DMS53 treated with DMSO at 0.1 percent for 48 hours (cell line): ENCODE measurements around the gene CTSW.

ENCODE experiments used
- DNase-seq: peaks from one replicate; lab custom pipeline; 2025; ENCODE audit not compliant: unreplicated experiment; lab: John Stamatoyannopoulos, UW

Gene CTSW

DNA sequence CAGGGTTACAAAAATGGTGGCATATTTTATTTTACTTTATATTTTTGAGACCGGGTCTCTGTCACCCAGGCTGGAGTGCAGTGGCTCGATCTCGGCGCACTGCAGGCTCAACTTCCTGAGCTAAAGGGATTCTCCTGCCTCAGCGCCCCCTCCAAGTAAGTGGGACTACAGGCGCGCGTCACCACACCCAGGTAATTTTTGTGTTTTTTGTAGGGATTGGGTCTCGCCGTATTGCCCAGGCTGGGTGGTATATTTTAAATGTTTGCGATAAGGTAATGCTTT, 21.2 kb downstream of the CTSW start:
- no peak for DNase-seq

- DNase-seq: no peak
Observed at GRCh38 chr11:65903068-65903481, 23.4 kb downstream of the CTSW start.

DNA sequence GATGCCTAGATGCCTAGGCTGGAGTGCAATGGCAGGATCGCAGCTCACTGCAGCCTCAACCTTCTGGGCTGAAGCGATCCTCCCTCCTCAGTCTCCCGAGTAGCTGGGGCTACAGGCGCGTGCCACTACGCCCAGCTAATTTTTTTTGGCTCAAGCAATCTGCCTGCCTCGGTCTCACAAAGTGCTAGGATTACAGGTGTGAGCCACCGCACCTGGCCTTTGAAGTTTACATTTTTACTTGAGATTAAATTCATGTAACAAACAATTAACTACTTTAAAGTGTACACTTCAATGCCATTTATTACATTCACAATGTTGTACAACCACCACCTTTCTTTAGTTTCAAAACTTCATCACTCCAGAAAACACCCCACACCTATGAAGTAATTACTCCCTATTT, 24.1 kb downstream of the CTSW start:
- DNase-seq: no peak

DNA sequence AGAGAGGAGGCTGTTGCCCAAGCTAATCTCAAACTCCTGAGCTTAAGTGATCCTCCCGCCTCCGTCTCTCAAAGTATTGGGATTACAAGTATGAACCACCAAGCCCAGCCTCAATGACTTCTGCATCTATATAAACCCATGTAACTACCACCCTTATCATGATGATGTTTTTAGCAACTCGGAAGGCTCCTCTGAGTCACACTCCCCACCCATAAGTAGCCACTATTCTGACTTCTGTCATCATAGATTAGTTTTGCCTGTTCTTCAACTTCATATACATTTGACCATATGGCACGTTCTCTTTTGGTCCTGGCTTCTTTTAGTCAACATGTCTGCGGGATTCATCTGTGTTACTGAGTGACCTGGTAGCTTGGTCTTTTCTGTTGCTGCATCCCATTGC, 27.0 kb downstream of the CTSW start:
- no peak for DNase-seq

DNA sequence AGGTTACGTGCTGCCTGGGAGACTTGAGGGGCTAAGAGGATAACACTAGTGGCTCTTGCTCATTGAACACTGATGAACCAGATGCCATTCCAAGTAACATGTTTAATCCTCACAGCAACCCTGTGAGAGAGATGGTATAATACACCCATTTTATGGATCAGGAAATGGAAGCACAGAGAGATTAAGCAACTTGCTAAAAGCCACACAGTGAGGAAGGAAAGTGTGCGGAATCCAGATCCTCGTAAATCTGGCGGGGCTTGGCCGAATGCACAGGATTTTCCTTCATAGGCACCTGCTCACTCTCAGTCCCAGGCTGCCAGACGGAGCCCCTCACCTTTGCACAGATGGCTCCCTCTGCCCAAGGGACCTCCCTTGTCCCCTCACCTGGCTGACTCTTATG, 28.2 kb downstream of the CTSW start:
- DNase-seq: no peak

- DNase-seq: no peak
Observed at GRCh38 chr11:65911682-65912568, 32.3 kb downstream of the CTSW start.

DNA sequence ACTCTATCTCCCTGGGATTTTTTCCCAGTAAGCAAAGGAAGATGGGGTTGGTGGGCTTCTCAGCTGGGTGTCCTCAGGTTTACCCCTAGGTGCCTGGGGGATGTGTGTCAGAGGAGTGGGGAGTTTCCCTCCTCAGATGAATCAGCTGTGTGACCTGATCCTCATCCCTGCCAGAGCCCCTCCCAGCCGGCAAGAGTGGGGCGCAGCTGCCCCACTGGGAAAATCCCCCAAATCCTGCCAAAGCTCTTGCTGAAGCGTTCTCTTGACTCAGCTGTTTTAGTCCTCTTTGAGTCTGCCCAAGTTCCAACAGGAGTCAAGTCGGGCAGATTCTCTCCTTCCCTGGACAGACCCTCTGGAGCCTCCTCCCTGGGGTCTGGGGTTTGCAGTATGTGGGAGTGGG, 33.2 kb downstream of the CTSW start:
- no peak for DNase-seq

DNA sequence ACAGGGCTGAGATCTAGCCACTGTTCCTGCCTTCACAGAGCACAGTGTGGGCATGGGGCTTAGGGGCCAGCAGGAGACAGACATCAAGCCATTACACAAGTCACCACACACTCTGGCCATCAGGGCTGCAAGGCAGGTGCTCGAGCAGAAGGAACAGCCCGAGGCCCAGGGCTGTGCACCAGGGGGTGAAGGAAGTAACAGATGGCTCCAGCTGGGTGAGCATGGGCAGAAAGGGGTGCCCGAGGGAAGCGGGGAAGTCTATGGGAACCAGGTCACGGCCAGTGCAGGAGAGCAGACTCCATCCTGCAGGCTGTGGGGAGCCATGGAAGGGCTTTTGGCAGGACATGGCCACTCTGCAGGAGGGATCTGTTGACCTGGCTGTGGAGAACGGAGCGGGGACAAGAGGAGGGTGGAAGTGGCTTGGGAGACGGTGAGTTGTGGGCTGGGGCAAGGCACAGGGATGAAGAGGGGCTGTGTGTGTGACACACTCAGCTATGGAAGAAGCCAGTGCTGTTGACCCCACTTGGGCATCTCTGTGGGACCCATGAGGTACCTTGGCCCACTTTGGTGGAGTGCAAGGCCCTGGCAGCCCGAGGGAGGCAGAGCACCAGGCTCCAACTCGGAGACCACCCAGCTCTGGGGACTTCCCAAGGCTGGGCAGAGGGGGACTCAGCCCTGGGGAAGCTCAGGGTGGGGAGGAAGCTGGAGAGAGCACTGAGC, 35.6 kb downstream of the CTSW start:
- no peak for DNase-seq

- no peak for DNase-seq
Observed at GRCh38 chr11:65915821-65916251, 36.2 kb downstream of the CTSW start.

DNA sequence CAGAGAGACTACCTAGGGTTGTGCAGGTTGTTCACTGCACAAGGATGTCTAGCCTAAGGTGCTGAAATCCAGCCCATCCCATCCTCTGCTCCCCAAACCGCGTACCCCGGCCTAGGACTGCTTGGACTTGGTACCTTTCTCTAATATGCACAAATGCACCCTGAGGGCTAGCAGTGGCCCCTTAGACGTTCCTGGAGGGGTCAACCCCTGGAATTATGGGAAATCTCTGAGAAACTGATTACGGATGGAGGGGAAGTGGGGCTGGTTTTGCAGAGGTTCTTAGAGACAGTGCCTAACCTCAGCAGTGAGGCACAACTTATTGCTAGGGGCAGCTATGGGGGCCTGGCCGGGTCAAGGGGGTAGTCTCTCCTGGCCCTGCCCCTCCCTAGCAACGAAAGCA, 36.8 kb downstream of the CTSW start:
- DNase-seq: no peak

DNA sequence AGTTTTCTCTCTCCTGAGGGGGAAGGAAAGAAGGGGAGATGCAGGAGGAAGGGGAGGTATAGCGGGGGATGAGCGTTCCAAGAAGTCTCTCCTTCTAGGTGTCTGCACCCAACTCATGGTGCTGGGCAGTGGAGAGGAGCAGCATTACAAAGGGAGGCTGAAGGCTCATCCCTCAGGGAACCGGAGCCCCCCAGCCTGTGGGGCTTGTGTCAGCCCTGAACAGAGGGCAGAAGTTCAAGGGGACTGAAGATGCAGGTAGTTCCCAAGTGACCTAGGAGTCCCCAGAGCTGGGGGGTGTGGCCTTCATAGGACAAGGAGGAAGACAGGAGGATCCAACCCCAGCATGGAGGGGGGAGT, 37.4 kb downstream of the CTSW start:
- DNase-seq: no peak

GRCh38 chr11:65917434-65918210, 38.0 kb downstream of the CTSW start:
- DNase-seq: no peak

- DNase-seq: peak; percentile 6
Observed at GRCh38 chr11:65918211-65919140, 38.8 kb downstream of the CTSW start, which contains the start of gene C11orf68. Gene C11orf68, minus strand, starts transcription at chr11:65919062. Its CDS starts 31 bp downstream, at chr11:65919031.

- peak; percentile 95 for DNase-seq
Observed at GRCh38 chr11:65919141-65919572, 39.5 kb downstream of the CTSW start, which contains the start of gene DRAP1. Gene DRAP1, plus strand, starts transcription at chr11:65919426. Its CDS starts 76 bp downstream, at chr11:65919502.

- DNase-seq: no peak
Observed at GRCh38 chr11:65919573-65920371, 40.1 kb downstream of the CTSW start.

DNA sequence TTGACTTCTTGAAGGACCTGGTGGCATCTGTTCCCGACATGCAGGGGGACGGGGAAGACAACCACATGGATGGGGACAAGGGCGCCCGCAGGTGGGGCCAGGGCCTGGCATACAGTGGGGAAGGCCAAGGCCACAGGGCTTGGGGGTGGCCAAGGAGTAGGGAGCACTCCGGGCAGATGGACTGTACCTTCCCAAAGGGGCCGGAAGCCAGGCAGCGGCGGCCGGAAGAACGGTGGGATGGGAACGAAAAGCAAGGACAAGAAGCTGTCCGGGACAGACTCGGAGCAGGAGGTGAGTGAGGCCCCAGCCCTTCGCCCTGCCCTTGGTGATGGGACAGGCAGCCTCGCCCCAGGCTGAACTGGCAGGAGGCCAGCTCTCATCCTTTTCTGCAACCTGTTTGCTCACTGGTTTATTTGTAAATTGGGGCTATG, 40.8 kb downstream of the CTSW start:
- no peak for DNase-seq

- no peak for DNase-seq
Observed at GRCh38 chr11:65921033-65921555, 41.5 kb downstream of the CTSW start.

DNA sequence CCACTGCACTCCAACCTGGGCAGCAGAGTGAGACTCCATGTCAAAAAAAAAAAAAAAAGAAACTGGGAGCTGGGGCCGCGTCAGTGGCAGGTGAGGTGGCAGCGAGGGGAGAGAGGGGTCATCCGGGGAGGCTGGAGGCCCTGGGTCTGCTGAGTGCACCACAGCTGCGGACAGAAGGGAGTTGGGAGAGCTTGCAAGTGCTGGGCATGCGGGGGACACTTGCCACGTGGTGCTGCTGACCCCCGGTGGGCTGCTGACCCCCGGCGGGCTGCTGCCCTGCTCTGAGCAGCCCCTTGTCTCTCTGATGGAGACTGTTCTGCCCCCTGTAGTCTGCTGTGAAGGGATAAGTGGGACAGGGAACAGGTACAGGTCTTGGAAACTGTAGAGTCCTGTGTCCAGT, 42.2 kb downstream of the CTSW start:
- DNase-seq: no peak

DNA sequence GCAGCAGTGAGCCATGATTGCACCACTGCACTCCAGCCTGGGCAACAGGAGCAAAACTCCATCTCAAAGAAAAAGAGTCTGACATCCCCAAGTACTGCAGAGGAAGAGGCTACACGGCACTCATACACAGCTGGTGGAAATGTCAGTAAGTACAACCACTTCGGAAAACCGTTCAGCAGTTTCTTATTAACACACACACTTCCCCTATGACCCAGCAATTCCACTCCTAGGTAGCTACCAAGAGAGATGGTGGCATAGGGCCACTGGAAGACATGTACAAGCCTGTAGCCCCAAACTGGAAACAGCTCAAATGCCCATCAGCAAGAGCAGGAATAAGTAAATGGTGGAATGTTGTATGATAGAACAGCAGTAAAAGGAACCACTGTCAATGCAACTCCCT, 42.9 kb downstream of the CTSW start:
- no peak for DNase-seq
